Cardiac fibroblast (primary cell): Measurements from ENCODE around the gene CTNND2.

ENCODE experiments used
- DNase-seq, 2 donors: peaks; one replicate each; pipeline versions ENCODE4 v3.0.0 to v3.0.0-alpha.2; 2010; ENCODE audit warnings: low read depth in 2 of 2
- H3K4me3 ChIP-seq, 2 donors: replicated peaks in 1 of 2; 1 replicate in 1 of 2; 2 replicates in 1 of 2; pipeline ENCODE4 v1.5.1; 2011; ENCODE audit warnings: low read depth in 2 of 2, low read length in 2 of 2, mild to moderate bottlenecking in 2 of 2, moderate library complexity in 1 of 2
- TF ChIP-seq, protein P1 (sequence below): IDR thresholded peaks from one replicate; pipeline ENCODE4 v1.5.1; 2011; ENCODE audit warnings: low read depth, mild to moderate bottlenecking, low read length, inconsistent platforms

The CTNND2 gene

DNA sequence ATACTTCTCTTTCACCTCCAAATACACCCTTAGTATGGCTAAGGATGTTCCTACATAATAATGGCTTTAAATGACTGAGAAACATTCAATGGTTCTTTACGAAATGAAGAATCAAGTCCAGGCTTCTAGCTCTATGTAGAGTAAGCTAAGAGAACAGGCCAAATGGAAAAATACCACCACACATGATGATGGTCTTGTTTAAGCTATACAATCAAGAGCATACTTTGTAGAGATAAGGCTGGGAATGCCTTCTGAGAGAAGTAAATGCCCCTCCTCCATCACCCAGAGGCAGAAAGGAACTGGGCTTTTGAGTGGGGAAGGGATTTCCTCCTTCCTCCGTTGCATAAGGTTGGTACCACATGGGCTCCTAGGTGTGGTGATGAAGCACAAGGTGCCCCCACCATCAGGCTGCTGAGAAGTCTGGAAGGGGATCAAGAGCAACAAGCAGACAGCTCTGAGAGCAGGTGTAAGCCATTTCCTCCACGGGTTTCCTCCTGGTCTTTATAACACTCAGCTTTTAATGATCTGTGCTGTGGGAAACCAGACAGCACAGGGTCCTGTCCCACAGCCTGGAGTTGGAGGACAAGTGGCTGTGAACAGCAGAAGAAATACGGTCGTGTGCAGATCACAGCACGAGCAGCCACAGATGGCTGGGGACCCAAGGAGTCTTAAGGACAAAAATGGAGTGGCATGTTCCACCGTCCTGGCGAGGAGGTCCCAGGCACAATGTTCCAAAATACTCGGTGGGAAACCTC is 396.9 kb downstream of the CTNND2 start:
- TF ChIP-seq, protein P1, sequence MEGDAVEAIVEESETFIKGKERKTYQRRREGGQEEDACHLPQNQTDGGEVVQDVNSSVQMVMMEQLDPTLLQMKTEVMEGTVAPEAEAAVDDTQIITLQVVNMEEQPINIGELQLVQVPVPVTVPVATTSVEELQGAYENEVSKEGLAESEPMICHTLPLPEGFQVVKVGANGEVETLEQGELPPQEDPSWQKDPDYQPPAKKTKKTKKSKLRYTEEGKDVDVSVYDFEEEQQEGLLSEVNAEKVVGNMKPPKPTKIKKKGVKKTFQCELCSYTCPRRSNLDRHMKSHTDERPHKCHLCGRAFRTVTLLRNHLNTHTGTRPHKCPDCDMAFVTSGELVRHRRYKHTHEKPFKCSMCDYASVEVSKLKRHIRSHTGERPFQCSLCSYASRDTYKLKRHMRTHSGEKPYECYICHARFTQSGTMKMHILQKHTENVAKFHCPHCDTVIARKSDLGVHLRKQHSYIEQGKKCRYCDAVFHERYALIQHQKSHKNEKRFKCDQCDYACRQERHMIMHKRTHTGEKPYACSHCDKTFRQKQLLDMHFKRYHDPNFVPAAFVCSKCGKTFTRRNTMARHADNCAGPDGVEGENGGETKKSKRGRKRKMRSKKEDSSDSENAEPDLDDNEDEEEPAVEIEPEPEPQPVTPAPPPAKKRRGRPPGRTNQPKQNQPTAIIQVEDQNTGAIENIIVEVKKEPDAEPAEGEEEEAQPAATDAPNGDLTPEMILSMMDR: no peak
- no peak for DNase-seq
- H3K4me3 ChIP-seq: no peak overlapping the region

- no peak for DNase-seq
- TF ChIP-seq, protein P1: no peak
- H3K4me3 ChIP-seq: no peak overlapping the region
These were observed 399.4 kb downstream of the CTNND2 start for GRCh38 chr5:11504886-11505193.

DNA sequence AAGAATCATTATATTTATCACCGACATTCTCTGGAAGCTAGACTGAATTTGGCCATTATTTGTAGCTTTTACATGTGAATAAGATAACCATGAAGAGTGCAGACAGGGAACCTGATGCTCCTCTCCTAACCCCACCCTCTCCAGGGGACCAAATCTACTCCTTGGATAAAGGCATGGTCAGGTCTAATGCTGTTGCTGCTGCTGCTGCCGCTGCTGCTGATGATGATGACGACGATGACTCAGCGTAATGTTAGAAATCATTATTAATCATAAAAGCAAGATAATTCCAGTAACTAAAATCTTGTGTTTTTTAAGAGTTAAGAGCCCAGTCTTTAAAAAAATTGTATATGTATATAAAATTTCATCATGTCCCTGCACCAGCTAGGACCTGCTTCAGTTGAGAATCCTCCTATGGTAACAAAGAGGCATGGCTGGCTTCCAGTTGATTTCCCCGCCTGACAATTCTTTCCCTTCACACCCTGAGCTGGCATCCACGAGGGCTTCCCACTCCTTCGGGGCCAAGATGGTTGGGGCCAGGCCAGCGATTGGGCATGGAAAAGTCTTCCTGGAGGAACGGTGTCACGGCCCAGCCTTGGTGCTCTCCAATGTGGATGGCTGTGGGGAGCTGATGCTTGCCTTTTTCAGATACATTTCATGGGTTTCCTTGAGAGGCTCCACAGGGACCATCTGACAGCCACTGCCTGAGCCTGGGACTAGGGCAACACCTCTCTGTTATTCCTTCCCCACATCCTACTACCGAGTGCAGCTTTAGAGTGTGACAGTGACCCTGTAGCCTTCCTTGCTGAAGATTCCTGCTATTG is 400.0 kb downstream of the CTNND2 start:
- TF ChIP-seq, protein P1: no peak
- no peak for DNase-seq
- H3K4me3 ChIP-seq: no peak overlapping the region

DNA sequence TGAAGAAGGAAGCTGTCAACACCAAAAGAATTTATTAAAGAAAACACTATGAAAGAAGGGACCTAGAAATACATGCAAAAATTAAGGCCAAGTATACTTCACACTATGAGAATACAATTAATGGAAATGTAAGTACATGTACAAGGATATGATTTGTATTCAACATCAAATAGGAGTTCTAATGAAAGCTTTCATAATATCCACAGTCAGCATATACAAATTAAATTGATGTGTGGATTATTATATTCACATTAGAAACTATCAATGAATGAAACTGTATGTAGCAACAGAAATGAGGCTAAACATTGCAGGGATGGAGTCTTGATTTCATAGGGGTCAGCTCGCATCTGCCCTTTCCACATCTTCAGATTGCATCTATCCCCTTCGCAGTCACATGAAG is 401.5 kb downstream of the CTNND2 start:
- no peak for DNase-seq
- H3K4me3 ChIP-seq: no peak overlapping the region
- TF ChIP-seq, protein P1: no peak

DNA sequence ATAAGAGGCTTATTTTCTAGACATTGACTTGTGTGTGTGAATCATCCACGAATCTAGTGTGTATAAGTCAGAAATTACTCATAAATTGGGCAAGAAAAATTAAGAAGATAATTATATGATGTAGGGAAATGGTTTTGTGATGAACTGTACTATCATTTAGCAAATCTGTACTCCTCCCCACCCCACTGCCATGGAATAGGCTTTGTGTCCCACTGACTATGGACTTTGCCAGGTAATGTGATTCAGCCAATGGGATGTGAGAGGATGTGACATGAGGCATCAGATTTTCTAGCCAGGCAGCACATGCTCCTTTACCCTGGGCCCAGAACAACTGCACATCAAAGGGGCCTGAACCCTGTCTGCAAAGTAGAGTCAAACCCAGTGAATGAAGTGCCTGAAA is 406.6 kb downstream of the CTNND2 start:
- no peak for DNase-seq
- TF ChIP-seq, protein P1: no peak
- H3K4me3 ChIP-seq: no peak overlapping the region

DNA sequence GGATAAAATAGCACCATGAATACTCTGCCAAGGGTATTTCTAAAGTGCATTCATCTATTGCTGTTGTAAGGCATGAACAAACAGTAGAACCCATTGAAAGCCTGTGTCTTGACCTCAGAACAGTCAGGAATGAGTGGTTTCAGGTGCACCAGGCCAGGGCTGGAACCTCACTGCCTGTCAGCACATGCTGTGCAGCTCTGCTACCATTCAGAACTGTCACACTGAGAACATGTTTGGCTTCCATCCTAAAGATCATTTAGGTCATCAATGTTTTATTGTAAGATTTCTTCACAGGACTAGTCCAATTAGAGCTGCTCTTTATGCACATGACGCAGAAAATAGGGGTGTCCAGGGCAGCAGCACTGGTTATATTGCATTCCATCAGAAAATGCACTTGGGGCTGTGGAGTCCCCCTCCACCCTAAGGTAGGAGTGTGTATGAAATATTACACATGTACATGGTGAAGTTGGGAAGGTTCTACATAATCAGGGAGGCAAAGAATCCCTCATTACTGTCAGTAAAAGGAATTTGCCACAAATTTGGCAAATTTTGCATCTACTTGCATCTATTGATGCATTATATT is 408.0 kb downstream of the CTNND2 start:
- DNase-seq: no peak
- no peak overlapping the region for H3K4me3 ChIP-seq
- TF ChIP-seq, protein P1: no peak
